ENCODE results near the gene WNT9A.

Gene WNT9A

GRCh38 chr1:227924168-227924832 is 23.4 kb downstream of the WNT9A start:
- no peak for DNase-seq

GRCh38 chr1:227923353-227924167 is 24.2 kb downstream of the WNT9A start:
- no peak for DNase-seq

GRCh38 chr1:227922501-227923352 is 25.0 kb downstream of the WNT9A start:
- DNase-seq = no peak

GRCh38 chr1:227921461-227922185 is 26.1 kb downstream of the WNT9A start:
- no peak for DNase-seq

- DNase-seq = no peak
Measured at GRCh38 chr1:227920896-227921295, 26.8 kb downstream of the WNT9A start.

GRCh38 chr1:227920426-227920825 is 27.3 kb downstream of the WNT9A start:
- no peak for DNase-seq

GRCh38 chr1:227919906-227920305 is 27.8 kb downstream of the WNT9A start:
- DNase-seq = no peak

GRCh38 chr1:227918736-227919135 is 29.0 kb downstream of the WNT9A start:
- DNase-seq = no peak

GRCh38 chr1:227918083-227918700 is 29.5 kb downstream of the WNT9A start:
- DNase-seq = no peak

GRCh38 chr1:227917081-227917950 is 30.4 kb downstream of the WNT9A start:
- no peak for DNase-seq

- no peak for DNase-seq
Measured at GRCh38 chr1:227916655-227917054, 31.1 kb downstream of the WNT9A start.

GRCh38 chr1:227915564-227916553 is 31.9 kb downstream of the WNT9A start:
- DNase-seq = peak; percentile 52

- DNase-seq = no peak
Measured at GRCh38 chr1:227914801-227915563, 32.8 kb downstream of the WNT9A start.

- DNase-seq = no peak
Measured at GRCh38 chr1:227913764-227914721, 33.7 kb downstream of the WNT9A start.

GRCh38 chr1:227913396-227913763 is 34.4 kb downstream of the WNT9A start:
- DNase-seq = no peak

GRCh38 chr1:227912866-227913265 is 34.9 kb downstream of the WNT9A start:
- DNase-seq = no peak

- no peak for DNase-seq
Measured at GRCh38 chr1:227911376-227911775, 36.4 kb downstream of the WNT9A start.
